Urinary bladder (tissue), 4 donors: Measurements from ENCODE around the gene NUP62CL. TPM values are rescaled to one million over a fixed set of nuclear protein-coding genes. Genes with fewer than 3 reads are reported as not detected.

Experiments used
- DNase-seq: peaks from one replicate; pipeline ENCODE4 v3.0.0-alpha.2; 2015; ENCODE audit errors: extremely low spot score
- H3K27ac ChIP-seq: one replicate; pipeline ENCODE4 v1.5.1; 2013; ENCODE audit warnings: low read depth, mild to moderate bottlenecking, moderate library complexity
- H3K36me3 ChIP-seq: one replicate; pipeline ENCODE4 v1.6.1; 2013; ENCODE audit warnings: mild to moderate bottlenecking, moderate library complexity; ENCODE audit not compliant: insufficient read depth
- H3K4me1 ChIP-seq: one replicate; pipeline ENCODE4 v1.6.1; 2013; ENCODE audit warnings: mild to moderate bottlenecking, moderate library complexity; ENCODE audit not compliant: insufficient read depth
- H3K4me3 ChIP-seq: one replicate; pipeline ENCODE4 v1.5.1; 2013; ENCODE audit warnings: low read depth, low read length
- WGBS: extraction: QIAGEN DNeasy Blood & Tissue Kit; methylation state at CpG from one replicate; pipeline ENCODE4 v1.1.7; 2013; 5-methylcytosine and 5-hydroxymethylcytosine counted together
- polyA plus RNA-seq: library from polyadenylated mRNA; stranded (reverse); fragments of 200-250 nt; gene quantifications from one replicate; pipeline ENCODE4 v1.2.3, GENCODE V29; 2013
- small RNA-seq: library from RNA; depleted of rRNA; stranded (forward); fragments of <200 nt; gene quantifications from one replicate; pipeline ENCODE3, GENCODE V24; 2014
- total RNA-seq: library from RNA; depleted of rRNA; stranded (reverse); fragments of >200 nt; gene quantifications from one replicate; pipeline ENCODE4 v1.2.3, GENCODE V29; 2014
- donor health status: healthy with polysubstance abuse.
- donor health status: healthy.

Gene NUP62CL
- total and polyA plus RNA-seq, 2 donors, result 0.58 to 2.2 TPM

GRCh38 chrX:107118322-107119147, 87.7 kb downstream of the NUP62CL start, which contains the start of gene RBM41:
Gene RBM41 (minus strand): TSS chrX:107118822. CDS start chrX:107118773, 49 bp downstream.
- Histone ChIP-seq H3K36me3 (no peaks in the 10 kb centered on the region), H3K4me1 (no peaks in the 10 kb centered on the region), H3K4me3 (peak within 1 kb of the TSS; percentile 72), H3K27ac (no peak within 1 kb of the TSS)
- under 1% methylated on average over 37 of the region's 37 CpGs for WGBS
- peak; percentile 76 for DNase-seq

GRCh38 chrX:107117993-107118321, 88.3 kb downstream of the NUP62CL start:
- H3K4me1 ChIP-seq, result no peaks in the 10 kb centered on the region
- no peak overlapping the region for H3K27ac ChIP-seq
- H3K36me3 ChIP-seq, result no peaks in the 10 kb centered on the region
- WGBS, result under 1% methylated on average over 8 of the region's 8 CpGs
- no peak for DNase-seq
- peak overlapping the region; percentile 72 for H3K4me3 ChIP-seq

GRCh38 chrX:107107459-107107858, 98.8 kb downstream of the NUP62CL start:
- H3K27ac ChIP-seq, result no peak overlapping the region
- no peak overlapping the region for H3K4me3 ChIP-seq
- WGBS, result 95% methylated on average over 1 of the region's 1 CpG
- H3K36me3 ChIP-seq, result no peaks in the 10 kb centered on the region
- no peaks in the 10 kb centered on the region for H3K4me1 ChIP-seq
- no peak for DNase-seq

GRCh38 chrX:107102980-107103379, 103.3 kb downstream of the NUP62CL start:
- Histone ChIP-seq H3K36me3 (no peaks in the 10 kb centered on the region), H3K4me3 (no peak overlapping the region), H3K4me1 (no peaks in the 10 kb centered on the region), H3K27ac (no peak overlapping the region)
- no peak for DNase-seq
- WGBS, result 4% methylated on average over 1 of the region's 1 CpG

GRCh38 chrX:107076158-107076557, 130.1 kb downstream of the NUP62CL start:
- H3K27ac ChIP-seq, result no peak overlapping the region
- 98% methylated on average over 6 of the region's 6 CpGs for WGBS
- no peak for DNase-seq
- no peak overlapping the region for H3K4me3 ChIP-seq
- H3K36me3 ChIP-seq, result no peaks in the 10 kb centered on the region
- no peaks in the 10 kb centered on the region for H3K4me1 ChIP-seq

Small RNAs within 50 kb of the gene (small RNA-seq; reads per million reads assigned to genes)
- gene RF00019, result not detected

Other genes starting within 250 kb of the NUP62CL start
- 44.6 TPM for gene MORC4, start 206.2 kb downstream of the NUP62CL start, total RNA-seq
- gene MORC4, start 206.2 kb downstream of the NUP62CL start, polyA plus RNA-seq, result 6.8 TPM
- gene RBM41, start 87.6 kb downstream of the NUP62CL start, total RNA-seq, result 33.2 TPM
- 7.4 TPM for gene RBM41, start 87.6 kb downstream of the NUP62CL start, polyA plus RNA-seq
- gene DNAAF6, start 178 bp upstream of the NUP62CL start, total RNA-seq, result not detected
- gene DNAAF6, start 178 bp upstream of the NUP62CL start, polyA plus RNA-seq, result not detected
- 0.53 TPM for gene FRMPD3, start 243.2 kb upstream of the NUP62CL start, total RNA-seq
- gene FRMPD3, start 243.2 kb upstream of the NUP62CL start, polyA plus RNA-seq, result 0.95 TPM